Omental fat pad (tissue), 4 donors: Measurements from ENCODE around the gene FBXW10B. TPM values are rescaled to one million over a fixed set of nuclear protein-coding genes. Genes with fewer than 3 reads are reported as not detected.
A peak's percentile ranks its signal among the peaks of the same experiment; 100 is the strongest.
"Not testable (repeated sequence)": the region's sequence is repeated elsewhere in the genome, so short reads cannot be mapped to it uniquely, and the experiment has no call there.

Experiments used
- ATAC-seq: fragments of 150-250 bp; one replicate; pipeline ENCODE4 v1.9.1; 2016; ENCODE audit warnings: mild to moderate bottlenecking, moderate library complexity; ENCODE audit not compliant: low FRiP score
- DNase-seq: peaks from one replicate; pipeline ENCODE4 v3.0.0-alpha.2; 2019; ENCODE audit warnings: low spot score
- CTCF ChIP-seq, 3 donors: fragments of 450-650 bp; IDR thresholded peaks; one replicate each; pipeline ENCODE4 v1.5.1; 2016 to 2017; ENCODE audit warnings: antibody characterized with exemption in 3 of 3, mild to moderate bottlenecking in 3 of 3, moderate library complexity in 2 of 3
- total RNA-seq, 4 donors: library from RNA; depleted of rRNA; stranded (reverse); fragments of >200 nt; gene quantifications; one replicate each; pipeline ENCODE4 v1.1.0, GENCODE V29; 2016

The FBXW10B gene
- total RNA-seq, 4 donors from 2014 or later = 1.1 to 8.0 (median 3.0) TPM

DNA sequence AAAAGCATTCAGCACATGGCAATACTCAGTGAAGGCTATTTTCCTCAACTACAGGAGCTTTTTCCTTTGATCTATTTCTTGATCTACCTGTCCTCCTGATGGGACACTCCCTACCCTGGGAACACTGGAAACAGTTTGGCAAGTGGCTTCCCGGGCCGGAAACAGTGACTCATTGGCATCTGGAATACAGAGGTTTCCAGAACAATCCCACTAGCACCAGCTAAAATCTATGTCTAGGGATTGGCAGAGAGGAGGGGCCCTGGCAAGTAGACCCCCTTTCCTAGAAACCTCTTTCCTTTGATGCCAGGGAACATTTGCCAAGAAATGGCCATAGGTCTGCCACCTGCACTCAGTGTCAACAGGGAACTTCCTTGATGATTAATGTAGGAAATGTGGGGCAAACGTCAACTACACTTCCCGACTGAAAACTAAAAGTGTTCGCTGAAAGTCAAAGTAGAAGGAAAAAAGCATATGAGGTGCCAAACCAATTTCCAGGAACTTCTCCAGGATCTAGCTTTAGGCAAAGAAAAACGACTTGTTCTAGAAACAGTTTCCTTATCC, 30.4 kb upstream of the FBXW10B start:
- no peak for DNase-seq
- ATAC-seq = no peak
- no peak for TF ChIP-seq CTCF (IDR thresholded peaks at IDR 0.05)

DNA sequence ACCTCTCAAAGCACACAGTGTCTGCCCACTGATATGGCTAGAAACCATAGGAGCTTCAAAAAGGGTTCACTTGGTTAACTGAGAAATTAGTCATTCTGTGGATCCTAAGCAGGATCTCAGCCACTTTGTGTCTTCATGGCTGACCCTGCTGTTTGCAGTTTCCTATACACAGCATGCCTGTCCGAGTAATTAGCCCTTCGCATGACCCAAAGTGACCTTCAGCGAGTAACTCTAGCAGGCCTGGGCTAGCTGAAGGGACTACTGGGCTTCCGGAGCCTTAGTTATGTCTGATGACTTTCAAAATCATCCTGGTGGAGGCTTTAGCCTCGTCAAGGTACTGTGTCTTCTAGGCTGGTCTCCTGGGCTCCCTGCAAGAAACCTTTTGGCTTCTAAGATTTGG, 28.9 kb upstream of the FBXW10B start:
- no peak for DNase-seq
- ATAC-seq = no peak
- TF ChIP-seq CTCF (IDR thresholded peaks at IDR 0.05) = no peak

GRCh38 chr17:15645942-15646312, 26.4 kb upstream of the FBXW10B start:
- DNase-seq = not testable (repeated sequence)
- peak; percentile 2 for ATAC-seq

DNA sequence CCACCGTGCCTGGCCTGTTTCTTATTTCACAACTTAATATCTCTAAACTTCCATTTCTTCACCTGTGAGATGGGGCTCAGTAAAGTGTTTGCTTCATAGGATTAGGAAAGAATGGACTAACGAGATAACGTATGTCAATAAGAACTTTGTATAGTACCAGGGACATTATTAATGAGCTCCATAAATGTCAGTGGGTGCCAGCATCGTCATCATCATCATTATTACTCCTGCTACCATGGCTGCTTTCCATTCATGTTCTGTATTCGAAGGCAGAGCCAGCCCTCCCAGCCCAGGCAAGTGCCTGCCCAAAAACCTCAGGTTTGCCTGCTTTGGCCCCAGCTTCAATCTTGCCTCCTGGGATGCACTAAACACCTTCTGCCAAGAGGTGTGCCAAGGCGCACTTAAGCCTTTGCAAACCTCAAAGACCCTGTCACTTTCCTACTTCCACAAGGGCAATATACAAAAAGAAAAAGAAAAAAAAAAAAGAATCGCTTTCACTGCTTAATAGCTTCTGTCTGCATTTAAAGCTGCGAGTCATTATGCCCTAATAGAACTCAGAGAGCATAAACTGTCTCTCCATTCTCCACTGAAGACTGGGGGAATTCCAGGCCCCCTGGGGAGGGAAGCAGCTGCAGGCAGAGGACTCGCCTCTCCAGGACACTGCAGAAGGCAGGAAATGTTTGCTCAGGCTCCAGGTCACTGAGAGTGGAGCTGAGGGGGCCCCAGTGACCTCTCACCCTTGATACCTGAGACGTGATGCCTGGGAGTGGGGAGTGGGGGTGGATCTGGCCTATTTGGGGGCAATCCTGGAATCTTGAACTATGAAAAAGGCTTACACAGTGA, 25.8 kb upstream of the FBXW10B start:
- not testable (repeated sequence) for DNase-seq, ATAC-seq

- peak; percentile 90 for ATAC-seq
- DNase-seq = not testable (repeated sequence)
These were observed 23.2 kb upstream of the FBXW10B start for GRCh38 chr17:15642505-15643251.

DNA sequence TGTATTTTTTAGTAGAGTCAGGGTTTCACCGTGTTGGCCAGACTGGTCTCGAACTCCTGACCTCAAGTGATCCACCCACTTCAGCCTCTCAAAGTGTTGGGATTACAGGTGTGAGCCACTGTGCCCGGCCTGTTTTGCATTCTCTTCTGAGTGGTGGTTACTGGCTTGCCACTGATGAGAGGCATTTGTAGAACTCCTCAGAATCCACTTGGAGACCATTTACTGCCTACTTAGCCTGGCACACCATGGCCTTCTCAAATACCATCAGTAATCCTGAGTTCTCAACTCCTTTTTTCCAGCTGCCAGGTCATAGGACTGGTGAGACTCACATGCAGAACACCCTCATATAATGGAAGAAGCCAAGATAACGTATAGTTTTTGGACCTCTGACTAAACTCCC, 22.5 kb upstream of the FBXW10B start:
- not testable (repeated sequence) for ATAC-seq, DNase-seq

DNA sequence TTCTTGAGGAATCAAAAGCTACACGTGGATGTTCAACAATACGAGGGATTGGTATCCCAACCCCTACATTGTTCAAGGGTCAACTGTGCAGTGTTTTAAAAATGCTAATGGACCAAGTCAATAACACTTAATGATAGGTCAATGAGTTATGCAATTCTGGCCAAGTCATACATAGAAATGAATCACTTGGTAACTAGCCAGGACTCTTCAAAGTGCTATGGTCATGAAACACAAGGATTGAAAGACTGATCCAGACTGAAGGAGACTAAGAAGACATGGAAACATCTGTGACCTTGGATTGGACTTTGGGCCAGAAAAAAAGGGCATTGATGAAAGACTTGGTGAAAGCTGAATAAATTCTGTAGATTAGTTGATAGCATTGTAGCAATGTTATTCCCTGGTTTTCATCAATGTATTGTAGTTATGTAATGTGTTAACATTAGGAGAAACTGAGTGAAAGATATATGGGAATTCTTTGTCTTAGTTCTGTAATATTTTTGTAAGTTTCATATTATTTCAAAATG, 11.5 kb upstream of the FBXW10B start:
- ATAC-seq, DNase-seq: not testable (repeated sequence)

DNA sequence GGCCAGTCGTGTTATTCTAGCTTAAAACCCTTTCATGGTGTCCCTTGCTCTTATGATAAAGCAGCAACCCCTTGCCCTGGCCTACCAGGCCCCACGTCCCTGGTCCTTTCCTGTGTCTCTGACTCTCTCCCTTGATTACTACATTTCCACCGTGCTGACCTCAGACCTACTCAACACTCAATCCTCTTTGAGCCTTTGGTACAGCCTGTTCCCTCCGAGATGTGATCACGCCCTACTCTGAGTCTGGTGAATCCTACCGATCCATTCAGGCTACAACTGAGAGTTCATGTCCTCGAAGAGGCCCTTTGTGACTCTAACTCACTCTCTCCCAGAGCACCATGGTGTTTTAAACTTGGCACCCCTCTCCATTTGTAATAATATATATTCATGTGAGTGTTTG, 10.5 kb upstream of the FBXW10B start:
- peak; percentile 57 for ATAC-seq
- DNase-seq = not testable (repeated sequence)

GRCh38 chr17:15623661-15624209, 4.2 kb upstream of the FBXW10B start:
- not testable (repeated sequence) for DNase-seq, ATAC-seq

GRCh38 chr17:15623255-15623654, 3.8 kb upstream of the FBXW10B start:
- not testable (repeated sequence) for ATAC-seq, DNase-seq

DNA sequence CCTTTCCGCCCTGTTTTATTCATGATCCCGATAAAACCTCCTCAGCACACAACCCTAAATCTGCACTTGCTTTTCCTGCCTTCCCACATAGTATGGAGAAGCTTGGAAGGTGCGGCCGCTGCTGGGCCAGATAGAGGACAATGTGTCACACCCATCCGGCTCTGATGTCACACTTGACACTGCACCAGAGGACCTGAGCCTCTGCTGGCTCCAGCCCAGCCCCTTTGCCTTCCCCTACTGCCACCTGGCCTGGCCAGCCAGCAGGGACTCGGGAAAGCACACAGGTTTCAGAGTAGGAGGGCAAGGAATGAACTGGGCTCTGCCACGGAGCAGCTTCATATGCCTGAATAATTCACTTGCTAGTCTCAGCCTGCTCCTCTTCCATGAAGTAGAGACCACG, 2.6 kb upstream of the FBXW10B start:
- not testable (repeated sequence) for ATAC-seq, DNase-seq

DNA sequence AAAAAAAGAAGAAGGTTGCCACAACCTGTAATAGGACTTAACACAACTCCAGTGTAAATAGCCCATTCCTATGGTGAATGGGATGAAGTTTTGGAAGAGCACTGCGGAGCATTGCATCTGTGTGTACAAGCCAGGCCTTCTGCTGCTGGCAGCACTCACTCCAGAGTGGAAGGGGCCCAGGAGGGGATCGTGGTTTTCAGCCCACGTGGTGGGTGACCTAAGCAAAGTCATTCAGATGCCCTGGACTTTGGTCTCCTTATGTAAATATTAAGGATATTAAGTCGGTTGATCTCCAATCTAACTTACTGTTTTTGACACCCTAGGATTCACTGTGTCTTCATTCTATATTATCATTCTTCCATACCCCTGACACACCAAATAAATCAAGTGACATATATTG, 2.7 kb downstream of the FBXW10B start:
- not testable (repeated sequence) for DNase-seq, ATAC-seq

DNA sequence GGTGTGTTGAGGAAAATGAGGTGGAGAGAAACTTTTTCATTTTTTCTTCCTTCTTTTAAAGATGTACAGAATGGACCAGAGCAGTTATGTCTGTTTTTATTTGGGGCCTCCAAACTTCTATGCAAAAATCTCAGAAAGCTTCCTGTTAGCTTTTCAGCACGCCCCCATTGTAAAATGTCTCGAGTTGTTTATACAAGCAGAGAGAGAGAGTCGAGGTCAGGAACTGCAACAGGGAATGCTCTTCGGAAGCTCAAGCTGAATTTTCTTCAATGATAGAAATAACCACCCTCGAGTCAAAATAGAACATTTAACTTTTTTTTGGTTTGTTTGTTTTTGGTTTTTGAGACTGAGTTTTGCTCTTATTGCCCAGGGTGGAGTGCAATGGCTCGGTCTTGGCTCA, 3.7 kb downstream of the FBXW10B start:
- not testable (repeated sequence) for ATAC-seq, DNase-seq

DNA sequence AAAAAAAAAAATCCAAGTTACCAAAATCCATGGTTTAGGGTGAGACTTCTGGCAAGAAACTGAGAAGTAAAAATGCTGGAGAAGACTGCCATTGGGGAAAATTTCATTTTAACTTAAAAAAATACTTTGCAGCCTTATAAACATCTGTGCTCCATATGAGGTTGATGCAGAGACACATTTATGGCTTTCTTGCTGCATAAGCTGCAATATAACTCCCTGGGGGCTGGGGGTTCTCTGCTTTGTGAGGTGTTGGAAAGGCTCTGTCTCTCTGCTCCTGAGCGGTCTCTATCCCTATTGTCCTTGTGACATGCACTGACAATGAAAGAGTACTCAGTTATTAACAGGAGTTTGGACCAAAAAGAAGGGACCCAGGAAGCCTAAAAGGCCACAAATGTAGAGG, 6.4 kb downstream of the FBXW10B start:
- DNase-seq, ATAC-seq: not testable (repeated sequence)

GRCh38 chr17:15592960-15593359, 26.5 kb downstream of the FBXW10B start:
- not testable (repeated sequence) for ATAC-seq, DNase-seq

GRCh38 chr17:15591986-15592385, 27.5 kb downstream of the FBXW10B start:
- DNase-seq, ATAC-seq: not testable (repeated sequence)

GRCh38 chr17:15590844-15591243, 28.7 kb downstream of the FBXW10B start:
- DNase-seq, ATAC-seq: not testable (repeated sequence)
